CD4-positive, alpha-beta T cell treated with Interleukin-21 for 1 hour (primary cell): ENCODE data around the gene FMOD.

Experiments used
- DNase-seq: peaks from one replicate; pipeline ENCODE4 v3.0.0-alpha.2; 2020

FMOD gene

DNA sequence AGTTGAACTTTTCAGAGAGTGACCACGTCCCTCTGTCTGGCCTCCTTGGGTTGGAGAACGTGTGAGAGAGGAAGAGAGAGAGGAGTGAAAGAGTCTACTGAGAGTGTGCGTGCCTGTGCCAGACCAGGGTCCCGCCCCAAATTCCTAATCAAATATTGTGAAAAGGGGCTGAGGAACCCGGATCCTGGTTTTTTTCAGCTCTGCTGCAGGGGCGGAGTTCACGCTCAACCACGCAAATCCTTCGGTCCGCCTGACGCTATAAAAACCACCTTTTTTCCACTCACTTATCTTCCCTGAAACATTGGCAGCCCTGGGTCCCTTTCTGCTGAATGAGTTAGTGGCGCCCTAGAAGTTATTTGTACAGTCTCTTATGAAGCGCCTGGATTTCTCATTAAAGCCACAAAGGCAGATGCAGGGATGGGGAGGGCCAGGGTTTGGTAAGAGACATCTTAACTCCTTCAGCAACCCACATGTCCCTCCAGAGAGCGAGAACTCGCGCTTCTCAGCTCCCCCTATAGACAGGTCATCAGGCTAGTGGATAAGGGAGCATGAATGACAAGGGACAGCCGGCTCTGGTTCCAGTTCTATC, at the start of gene FMOD:
Gene FMOD (minus strand): TSS at position 86 of the 589 bp plus-strand sequence. CDS start 2,852 bp downstream, outside the sequence.
- DNase-seq, result no peak

- DNase-seq, result no peak
Measured at GRCh38 chr1:203396595-203397194, 45.8 kb upstream of the FMOD start.

- no peak for DNase-seq
Measured at GRCh38 chr1:203395751-203396150, 44.8 kb upstream of the FMOD start.

GRCh38 chr1:203390298-203390697, 39.4 kb upstream of the FMOD start:
- DNase-seq, result no peak

DNA sequence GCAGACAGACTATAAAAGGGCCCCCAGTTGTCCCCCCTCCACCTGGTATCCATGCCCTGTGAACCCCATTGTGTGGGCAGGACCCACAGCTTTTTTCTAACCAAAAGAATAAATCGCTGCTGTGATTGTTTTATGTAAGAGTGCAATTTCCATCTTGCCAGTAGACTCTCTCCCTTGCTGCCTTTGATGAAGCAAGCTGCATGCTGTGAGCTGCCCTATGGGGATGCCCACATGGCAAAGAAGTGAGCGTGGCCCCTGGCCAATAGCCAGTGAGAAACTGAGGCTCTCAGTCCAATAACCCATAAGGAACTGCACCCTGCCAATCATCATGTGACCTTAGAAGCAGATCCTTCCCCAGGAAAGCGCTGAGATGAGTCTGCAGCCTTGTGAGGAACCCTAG, 37.8 kb upstream of the FMOD start:
- DNase-seq, result no peak

GRCh38 chr1:203382026-203382425, 31.1 kb upstream of the FMOD start:
- DNase-seq, result no peak

- no peak for DNase-seq
Measured at GRCh38 chr1:203381151-203381751, 30.3 kb upstream of the FMOD start.

- DNase-seq, result no peak
Measured at GRCh38 chr1:203380420-203381150, 29.7 kb upstream of the FMOD start.

DNA sequence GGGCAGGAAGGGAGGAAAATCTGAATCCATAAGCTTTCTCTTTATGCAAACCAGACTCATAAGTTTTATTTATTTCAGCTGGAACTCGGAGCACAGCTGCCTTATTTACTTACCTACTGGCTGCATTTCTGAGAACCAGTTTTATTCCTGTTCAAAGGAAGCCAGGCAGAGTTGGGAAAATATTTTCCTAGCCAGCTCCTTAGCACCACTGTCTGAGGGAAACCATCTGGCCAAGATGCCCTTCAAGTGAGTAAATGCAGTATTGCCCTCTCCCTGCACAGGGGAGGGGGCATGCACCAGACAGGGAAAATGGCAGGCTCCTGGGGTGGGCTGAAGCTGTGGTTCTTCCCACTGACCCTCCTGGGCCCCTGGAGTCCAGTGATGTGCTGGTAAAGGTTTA, 28.9 kb upstream of the FMOD start:
- no peak for DNase-seq

DNA sequence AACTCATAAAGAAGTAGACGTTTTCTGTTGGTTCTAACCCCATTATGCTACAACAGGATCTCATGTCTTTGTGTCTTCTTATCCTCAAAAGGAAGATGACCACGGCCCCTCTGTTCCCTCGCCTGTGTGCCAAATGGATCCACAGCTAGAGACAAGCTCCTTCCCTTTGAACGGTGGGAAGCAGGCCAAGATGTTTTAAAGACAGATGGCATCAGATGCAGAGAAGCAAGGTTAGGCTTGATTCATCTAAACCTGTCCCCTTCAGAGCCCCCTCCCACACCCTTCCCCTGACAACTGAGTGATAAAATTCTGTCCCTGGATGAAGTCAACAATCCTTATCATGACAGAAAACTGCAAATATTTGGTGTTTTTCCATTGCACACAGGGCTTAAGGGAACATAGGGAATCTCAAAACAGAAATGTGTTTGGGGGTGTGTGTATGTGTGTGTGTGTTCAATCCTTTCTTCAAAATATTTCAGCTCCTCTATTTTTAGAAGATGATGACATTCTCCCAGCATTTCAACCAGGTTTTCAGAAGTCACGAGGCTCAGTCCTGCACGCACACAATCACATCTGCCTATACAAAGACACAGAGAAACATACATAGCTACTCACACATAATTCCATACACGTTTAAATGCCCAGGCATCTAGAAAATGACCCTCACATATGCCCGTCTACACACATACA, 27.8 kb upstream of the FMOD start:
- no peak for DNase-seq

- DNase-seq, result no peak
Measured at GRCh38 chr1:203373991-203374390, 23.1 kb upstream of the FMOD start.

DNA sequence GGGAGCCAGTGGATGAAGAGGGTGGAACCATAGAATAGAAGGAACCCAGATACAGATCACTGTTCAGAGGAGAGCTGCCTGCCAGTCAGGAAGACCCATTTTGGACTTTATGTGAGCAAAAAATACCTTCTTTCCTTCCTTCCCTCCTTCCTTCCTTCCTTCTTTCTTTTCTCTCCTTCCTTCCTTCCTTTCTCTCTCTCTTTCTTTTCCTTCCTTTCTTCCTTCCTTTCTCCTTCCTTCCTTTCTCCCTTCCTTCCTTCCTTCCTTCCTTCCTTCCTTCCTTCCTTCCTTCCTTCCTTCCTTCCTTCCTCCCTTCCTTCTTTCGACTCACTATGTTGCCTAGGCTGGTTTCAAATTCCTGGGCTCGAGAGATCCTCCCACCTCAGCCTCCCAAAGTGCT, 22.1 kb upstream of the FMOD start:
- DNase-seq, result no peak

GRCh38 chr1:203371288-203371687, 20.4 kb upstream of the FMOD start:
- DNase-seq, result no peak

GRCh38 chr1:203369666-203370065, 18.7 kb upstream of the FMOD start:
- DNase-seq, result no peak

DNA sequence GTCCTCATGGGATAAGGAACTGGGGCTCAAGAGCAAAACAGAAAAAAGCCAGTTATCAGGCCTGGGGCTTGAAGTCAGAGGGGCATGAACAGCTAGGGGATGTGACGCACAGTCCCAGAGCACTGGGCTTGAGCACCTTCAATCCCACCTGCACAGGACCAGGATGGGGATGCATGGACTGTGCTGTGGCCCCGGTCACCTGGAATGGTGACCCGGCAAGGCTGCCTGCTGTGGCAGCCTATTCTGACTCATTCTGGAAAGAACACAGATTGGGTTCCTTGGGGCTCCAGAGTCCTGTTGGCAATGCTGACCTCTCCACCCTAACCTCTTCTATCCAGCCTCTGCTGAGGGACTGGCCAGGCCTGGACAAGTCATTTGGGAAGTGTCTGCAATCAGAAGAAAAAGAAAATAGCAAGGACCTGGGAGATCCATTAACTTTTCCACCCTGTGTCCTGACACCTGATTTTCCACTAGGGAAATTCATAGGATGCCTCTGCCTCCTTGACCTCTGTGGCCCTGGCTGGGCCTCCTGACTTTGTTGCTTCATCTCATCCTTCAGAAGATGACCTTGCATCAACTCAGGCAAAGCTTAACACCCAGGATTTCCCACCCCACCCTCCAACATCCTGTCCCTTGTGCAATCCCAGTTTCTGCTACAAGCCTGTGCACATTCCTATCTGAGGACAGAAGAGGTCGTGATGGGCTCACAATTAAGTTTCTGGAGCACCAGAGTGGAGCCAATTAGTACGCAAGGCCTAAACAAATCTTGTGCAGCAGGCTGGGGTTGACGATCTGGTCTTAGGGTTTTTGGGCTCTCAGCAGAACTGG, 17.9 kb upstream of the FMOD start:
- DNase-seq, result no peak

- no peak for DNase-seq
Measured at GRCh38 chr1:203367057-203367456, 16.1 kb upstream of the FMOD start.

- no peak for DNase-seq
Measured at GRCh38 chr1:203366476-203366875, 15.6 kb upstream of the FMOD start.

DNA sequence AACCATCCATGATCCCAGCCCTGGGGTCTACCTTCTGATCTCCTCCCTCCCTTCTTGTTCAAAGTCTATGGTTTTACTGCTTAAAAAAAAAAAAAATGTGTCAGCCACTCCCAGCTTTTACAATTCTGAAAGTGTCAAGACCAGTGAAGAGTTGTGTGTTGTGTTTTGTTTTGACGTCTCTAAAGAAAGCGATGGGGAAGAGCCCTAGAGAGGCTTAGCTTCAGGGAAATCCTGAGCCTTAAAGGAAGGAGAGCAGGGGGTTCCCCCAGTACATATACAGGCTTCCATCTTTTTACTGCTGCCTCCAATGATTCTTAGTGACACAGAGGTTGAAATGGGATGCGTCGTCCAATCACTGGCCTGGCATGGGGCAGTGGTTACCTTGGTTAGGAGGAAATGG, 13.9 kb upstream of the FMOD start:
- DNase-seq, result no peak

DNA sequence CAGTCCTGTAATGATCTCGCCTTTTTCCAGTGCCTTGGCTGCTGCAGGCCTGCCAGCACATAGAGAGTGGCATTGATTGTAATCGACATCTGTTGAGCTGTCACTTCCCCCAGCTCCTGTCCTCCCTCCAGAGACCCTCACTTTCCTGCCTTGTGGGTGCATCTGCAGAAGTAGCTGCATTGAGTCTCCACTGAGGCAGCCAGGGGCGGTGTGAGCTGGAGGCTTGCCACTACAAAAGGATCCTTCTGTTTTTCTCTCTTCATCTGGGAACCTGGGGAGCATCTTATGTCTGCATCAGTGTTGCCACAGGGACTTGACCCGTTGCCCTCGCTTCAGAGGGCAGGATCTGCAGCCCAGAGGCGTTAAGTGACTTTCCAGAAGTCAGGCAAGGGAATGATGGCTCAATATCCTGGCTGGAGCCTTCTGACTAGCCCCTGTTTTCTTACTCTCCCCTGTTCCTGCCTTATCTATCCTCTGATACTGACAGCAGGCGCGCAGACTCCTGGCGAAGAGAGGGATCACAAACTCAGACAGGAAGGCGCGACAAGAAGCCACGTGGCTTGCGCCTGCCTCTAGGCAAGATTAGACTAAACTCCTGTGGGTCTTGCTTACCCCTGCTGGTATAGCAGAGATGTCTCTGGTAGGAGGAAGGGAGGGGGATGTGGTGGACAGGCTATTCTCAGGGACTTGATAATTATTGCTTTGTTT, 13.3 kb upstream of the FMOD start:
- DNase-seq, result no peak

DNA sequence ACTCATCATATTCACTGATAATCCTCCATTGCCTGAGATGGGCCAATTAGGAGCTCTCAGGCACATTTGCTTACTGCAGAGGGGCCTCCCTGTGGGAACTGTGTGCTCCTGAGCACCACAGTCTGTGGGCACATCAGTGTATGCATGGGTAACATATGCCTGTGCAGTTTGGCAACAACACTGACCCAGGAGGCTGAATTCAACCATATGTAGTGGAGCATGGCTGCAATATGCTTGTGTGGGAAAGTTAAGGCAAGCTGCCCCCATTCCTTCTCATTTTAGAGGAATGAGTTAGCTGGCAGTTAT, 11.8 kb upstream of the FMOD start:
- no peak for DNase-seq

DNA sequence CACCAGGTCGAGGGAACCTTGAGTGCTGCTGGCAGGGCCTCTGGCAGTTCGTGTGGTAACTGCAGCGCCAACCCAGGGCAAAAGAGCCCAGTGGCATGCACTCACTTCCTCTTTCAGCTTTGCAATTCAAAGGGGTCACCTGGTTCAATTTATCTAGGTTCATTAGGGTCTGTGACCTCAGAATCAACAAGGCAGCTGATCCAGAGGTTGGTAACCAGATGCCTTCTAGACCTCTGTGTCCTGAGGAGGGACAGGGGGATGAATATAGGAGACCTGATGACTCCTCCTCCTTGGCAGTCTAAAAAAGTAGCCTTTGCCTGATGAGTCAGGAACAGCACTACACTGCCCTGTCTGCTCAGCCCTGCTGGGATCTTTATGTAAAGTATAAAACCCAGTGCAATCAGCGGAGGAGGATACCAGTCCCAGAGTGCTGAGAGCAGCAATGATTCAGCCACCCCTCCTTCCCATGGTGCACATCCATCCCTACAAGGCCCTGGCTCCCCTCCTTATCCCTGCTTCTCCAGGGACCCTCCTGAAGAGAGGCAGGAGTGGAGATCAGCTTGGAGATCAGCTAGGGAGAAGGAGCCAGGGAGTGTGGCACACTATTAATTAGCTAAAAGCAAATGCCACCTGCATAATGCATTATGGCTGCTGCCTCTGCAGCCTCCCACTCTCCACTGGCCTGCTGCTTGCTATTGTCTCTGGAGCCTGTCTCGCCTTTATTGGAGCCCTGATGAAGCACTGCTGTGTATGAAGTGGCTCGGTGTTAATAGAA, 11.2 kb upstream of the FMOD start:
- DNase-seq, result no peak
